Inferior parietal cortex (tissue), 1 donor: ENCODE measurements around the gene RABGAP1L.
A peak's percentile ranks its signal among the peaks of the same experiment; 100 is the strongest.
"Not testable (repeated sequence)": the region's sequence is repeated elsewhere in the genome, so short reads cannot be mapped to it uniquely, and the experiment has no call there.

Experiments
- DNase-seq: peaks from one replicate; pipeline ENCODE4 v3.0.0-alpha.2; 2016; ENCODE audit errors: extremely low spot score

The RABGAP1L gene

GRCh38 chr1:174159252-174160108, at the start of gene RABGAP1L:
Gene RABGAP1L, plus strand, starts transcription at chr1:174159520.
- peak; percentile 92 for DNase-seq

- no peak for DNase-seq
Observed at GRCh38 chr1:174110053-174110452, 49.3 kb upstream of the RABGAP1L start.

- DNase-seq, result no peak
Observed at GRCh38 chr1:174112489-174113162, 46.7 kb upstream of the RABGAP1L start.

GRCh38 chr1:174114106-174114505, 45.2 kb upstream of the RABGAP1L start:
- no peak for DNase-seq

- DNase-seq, result peak; percentile 39
Observed at GRCh38 chr1:174114788-174115448, 44.4 kb upstream of the RABGAP1L start.

- no peak for DNase-seq
Observed at GRCh38 chr1:174116042-174116441, 43.3 kb upstream of the RABGAP1L start.

GRCh38 chr1:174118751-174119150, 40.6 kb upstream of the RABGAP1L start:
- no peak for DNase-seq

- DNase-seq, result not testable (repeated sequence)
Observed at GRCh38 chr1:174122318-174122717, 37.0 kb upstream of the RABGAP1L start.

GRCh38 chr1:174123843-174124242, 35.5 kb upstream of the RABGAP1L start:
- DNase-seq, result no peak

GRCh38 chr1:174127176-174127575, 32.1 kb upstream of the RABGAP1L start:
- not testable (repeated sequence) for DNase-seq

GRCh38 chr1:174131032-174131638, 28.2 kb upstream of the RABGAP1L start:
- DNase-seq, result no peak

GRCh38 chr1:174134003-174134659, 25.2 kb upstream of the RABGAP1L start:
- DNase-seq, result no peak

- DNase-seq, result no peak
Observed at GRCh38 chr1:174135211-174135610, 24.1 kb upstream of the RABGAP1L start.

GRCh38 chr1:174136714-174137113, 22.6 kb upstream of the RABGAP1L start:
- no peak for DNase-seq

GRCh38 chr1:174142836-174143235, 16.5 kb upstream of the RABGAP1L start:
- DNase-seq, result no peak

- not testable (repeated sequence) for DNase-seq
Observed at GRCh38 chr1:174143727-174144396, 15.5 kb upstream of the RABGAP1L start.

GRCh38 chr1:174144397-174144783, 14.9 kb upstream of the RABGAP1L start:
- not testable (repeated sequence) for DNase-seq

GRCh38 chr1:174149216-174149615, 10.1 kb upstream of the RABGAP1L start:
- DNase-seq, result no peak

GRCh38 chr1:174150499-174150898, 8.8 kb upstream of the RABGAP1L start:
- DNase-seq, result no peak

GRCh38 chr1:174152427-174152826, 6.9 kb upstream of the RABGAP1L start:
- DNase-seq, result no peak
